Measurements from ENCODE around the gene STX5.

STX5 gene

DNA sequence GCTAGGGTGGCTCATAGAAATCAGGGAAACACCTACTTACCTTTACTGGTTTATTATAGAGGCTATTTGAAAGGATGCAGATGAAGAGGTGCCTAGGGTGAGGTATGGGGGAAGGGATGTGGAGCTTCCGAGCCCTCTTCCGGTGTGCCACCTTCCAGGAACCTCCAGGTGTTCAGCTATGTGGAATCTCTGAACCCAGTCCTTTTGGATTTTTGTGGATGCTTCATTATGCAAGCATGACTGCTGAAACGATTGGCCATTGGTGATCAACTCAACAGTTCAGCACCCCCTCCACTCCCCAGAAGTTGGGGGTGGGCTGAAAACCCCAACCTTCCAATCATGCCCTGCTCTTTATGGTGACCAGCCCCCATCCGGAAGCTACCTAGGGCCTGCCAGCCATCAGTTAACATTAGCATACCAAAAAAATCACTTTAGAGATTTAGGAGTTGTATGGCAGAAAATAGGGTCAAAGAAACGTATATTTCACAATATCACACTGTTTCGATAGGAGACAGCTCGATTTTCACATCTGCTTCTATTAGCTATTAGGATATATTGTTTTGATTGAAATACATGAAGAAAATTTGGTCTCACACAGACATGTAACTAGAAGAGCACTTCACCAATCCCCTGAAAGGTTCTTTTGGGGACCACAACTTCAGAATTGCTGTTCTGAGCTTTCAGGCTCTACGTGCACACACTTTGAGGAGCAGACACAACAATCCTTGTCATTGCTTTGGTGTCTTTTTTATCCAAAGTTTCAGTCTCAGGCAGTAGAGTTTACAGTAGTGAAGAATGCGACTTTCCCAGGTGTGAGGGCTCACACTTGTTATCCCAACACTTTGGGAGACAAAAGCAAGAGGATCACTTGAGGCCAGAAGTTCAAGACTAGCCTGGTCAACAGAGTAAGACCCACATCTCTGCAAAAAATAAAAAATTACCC is 73.7 kb downstream of the STX5 start:
- Histone ChIP-seq H3K27ac (ENCODE audit: low read length) (no peak overlapping the region), H3K9ac (ENCODE audit: low read depth, low read length) (no peak overlapping the region), H3K36me3 (ENCODE audit: insufficient read depth, low read length) (peaks cover 7% of the 10 kb centered on the region), H3K4me3 (ENCODE audit: low read depth in 1 of 2, low read length in 2 of 2) (no peak overlapping the region), H3K79me2 (ENCODE audit: insufficient read depth, low read length) (peaks cover 21% of the 10 kb centered on the region), H4K20me1 (ENCODE audit: insufficient read depth, low read length) (0 out of 2 replicates have a peak, but pooled peaks cover 2% of the 10 kb centered on the region), H3K4me1 (ENCODE audit: insufficient read depth, low read length) (peaks cover 33% of the 10 kb centered on the region), H2AFZ (ENCODE audit: low read depth, low read length) (peak overlapping the region; percentile 57; the same call in 1 of the 2 replicates), H3K27me3 (ENCODE audit: insufficient read depth, low read length, poor library complexity) (no peaks in the 10 kb centered on the region), H3K9me3 (ENCODE audit: insufficient read depth, low read length, severe bottlenecking) (no peaks in the 10 kb centered on the region), H3K4me2 (ENCODE audit: insufficient read depth, low read length) (no peak overlapping the region)
- ATAC-seq (ENCODE audit: insufficient read depth, low read depth), result no peak
- TF ChIP-seq EZH2 (IDR thresholded peaks at IDR 0.05; ENCODE audit: borderline replicate concordance, low read depth, low read length, severe bottlenecking), result no peak
- TF ChIP-seq, protein P1, sequence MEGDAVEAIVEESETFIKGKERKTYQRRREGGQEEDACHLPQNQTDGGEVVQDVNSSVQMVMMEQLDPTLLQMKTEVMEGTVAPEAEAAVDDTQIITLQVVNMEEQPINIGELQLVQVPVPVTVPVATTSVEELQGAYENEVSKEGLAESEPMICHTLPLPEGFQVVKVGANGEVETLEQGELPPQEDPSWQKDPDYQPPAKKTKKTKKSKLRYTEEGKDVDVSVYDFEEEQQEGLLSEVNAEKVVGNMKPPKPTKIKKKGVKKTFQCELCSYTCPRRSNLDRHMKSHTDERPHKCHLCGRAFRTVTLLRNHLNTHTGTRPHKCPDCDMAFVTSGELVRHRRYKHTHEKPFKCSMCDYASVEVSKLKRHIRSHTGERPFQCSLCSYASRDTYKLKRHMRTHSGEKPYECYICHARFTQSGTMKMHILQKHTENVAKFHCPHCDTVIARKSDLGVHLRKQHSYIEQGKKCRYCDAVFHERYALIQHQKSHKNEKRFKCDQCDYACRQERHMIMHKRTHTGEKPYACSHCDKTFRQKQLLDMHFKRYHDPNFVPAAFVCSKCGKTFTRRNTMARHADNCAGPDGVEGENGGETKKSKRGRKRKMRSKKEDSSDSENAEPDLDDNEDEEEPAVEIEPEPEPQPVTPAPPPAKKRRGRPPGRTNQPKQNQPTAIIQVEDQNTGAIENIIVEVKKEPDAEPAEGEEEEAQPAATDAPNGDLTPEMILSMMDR (IDR thresholded peaks at IDR 0.05; ENCODE audit: borderline replicate concordance, extremely low read depth, low read length, poor library complexity, severe bottlenecking), result no peak
- no peak for DNase-seq
